CD4-positive, alpha-beta T cell (primary cell): ENCODE data around the gene GP1BA. TPM values are rescaled to one million over a fixed set of nuclear protein-coding genes. Genes with fewer than 3 reads are reported as not detected.

Experiments
- ATAC-seq: fragments of 200-7000 bp; cut with Tn5 transposase; one replicate; pipeline ENCODE4 v1.10.0; 2022; ENCODE audit warnings: mild to moderate bottlenecking; ENCODE audit not compliant: poor library complexity
- CTCF ChIA-PET: fragments of 350-600 bp; sonication (Branson Sonifier 250); formaldehyde crosslinking; loops from one replicate; lab custom pipeline; 2021; ENCODE audit warnings: antibody characterized with exemption, inconsistent platforms; lab: Charles Lee
- POLR2A ChIA-PET: fragments of 350-600 bp; sonication (Branson Sonifier 250); formaldehyde crosslinking; loops from one replicate; lab custom pipeline; 2021; ENCODE audit warnings: antibody characterized with exemption, inconsistent platforms; lab: Charles Lee
- DNase-seq, 14 experiments: peaks; one replicate each; pipeline ENCODE4 v3.0.0-alpha.2; 2013 to 2020; ENCODE audit warnings: mixed read lengths in 2 of 14
- H3K27ac ChIP-seq, 2 donors: one replicate each; pipeline versions ENCODE4 v1.5.1 to v1.7.0; 2013; ENCODE audit warnings: low read length in 2 of 2, low read depth in 1 of 2, mild to moderate bottlenecking in 1 of 2
- H3K27me3 ChIP-seq, 2 experiments: 1 replicate in 1 of 2; 2 replicates in 1 of 2; pipeline versions ENCODE4 v1.6.1 to v1.7.0; 2013; ENCODE audit warnings: low read length in 2 of 2, control low read depth in 1 of 2, mild to moderate bottlenecking in 1 of 2, moderate library complexity in 1 of 2; ENCODE audit not compliant: insufficient read depth in 2 of 2, control insufficient read depth in 1 of 2
- H3K36me3 ChIP-seq: one replicate; pipeline ENCODE4 v1.6.1; 2013; ENCODE audit warnings: low read length, control low read depth; ENCODE audit not compliant: insufficient read depth
- H3K4me1 ChIP-seq: one replicate; pipeline ENCODE4 v1.6.1; 2013; ENCODE audit warnings: low read length, control low read depth; ENCODE audit not compliant: insufficient read depth
- H3K4me3 ChIP-seq: one replicate; pipeline ENCODE4 v1.5.1; 2013; ENCODE audit warnings: mild to moderate bottlenecking, low read length, moderate library complexity
- H3K9me3 ChIP-seq, 2 experiments: 1 replicate in 1 of 2; 2 replicates in 1 of 2; pipeline versions ENCODE4 v1.6.1 to v1.7.0; 2013; ENCODE audit warnings: low read length in 2 of 2, mild to moderate bottlenecking in 2 of 2, control low read depth in 1 of 2, moderate library complexity in 1 of 2; ENCODE audit not compliant: control insufficient read depth in 1 of 2, insufficient read depth in 1 of 2
- H3K27ac Mint-ChIP-seq: one replicate; pipeline ENCODE4 v1.8.0; 2020; ENCODE audit warnings: mixed read lengths
- H3K27me3 Mint-ChIP-seq: one replicate; pipeline ENCODE4 v1.8.0; 2021; ENCODE audit warnings: mixed read lengths
- H3K36me3 Mint-ChIP-seq: one replicate; pipeline ENCODE4 v1.8.0; 2021; ENCODE audit warnings: low read depth, mixed read lengths
- H3K4me1 Mint-ChIP-seq: one replicate; pipeline ENCODE4 v1.8.0; 2021; ENCODE audit warnings: low read depth, mixed read lengths
- H3K4me3 Mint-ChIP-seq: one replicate; pipeline ENCODE4 v1.8.0; 2020; ENCODE audit warnings: mild to moderate bottlenecking, mixed read lengths
- H3K9me3 Mint-ChIP-seq: one replicate; pipeline ENCODE4 v1.8.0; 2020; ENCODE audit warnings: mixed read lengths
- intact Hi-C, 2 experiments: fragments of 100-400 bp; cut with DNase I in 1 of 2; cut with micrococcal nuclease in 1 of 2; formaldehyde crosslinking; loops; one replicate each; pipeline versions ENCODE4 v1.15.1 to v1.9.0; 2023 to 2025; cut with DNase I, micrococcal nuclease
- total RNA-seq, 174 experiments: library from RNA in 2 of 174; stranded (reverse) in 2 of 174; gene quantifications; one replicate each; pipeline ENCODE4 v1.2.3 and lab custom pipeline; 2021 to 2026
- TF ChIP-seq, protein P1 (sequence below): fragments of 200-600 bp; IDR thresholded peaks from one replicate; pipeline ENCODE4 v1.8.0; 2022; ENCODE audit warnings: antibody characterized with exemption, mild to moderate bottlenecking

The GP1BA gene
- total RNA-seq, 2 experiments from 2014 or later: not detected

DNA sequence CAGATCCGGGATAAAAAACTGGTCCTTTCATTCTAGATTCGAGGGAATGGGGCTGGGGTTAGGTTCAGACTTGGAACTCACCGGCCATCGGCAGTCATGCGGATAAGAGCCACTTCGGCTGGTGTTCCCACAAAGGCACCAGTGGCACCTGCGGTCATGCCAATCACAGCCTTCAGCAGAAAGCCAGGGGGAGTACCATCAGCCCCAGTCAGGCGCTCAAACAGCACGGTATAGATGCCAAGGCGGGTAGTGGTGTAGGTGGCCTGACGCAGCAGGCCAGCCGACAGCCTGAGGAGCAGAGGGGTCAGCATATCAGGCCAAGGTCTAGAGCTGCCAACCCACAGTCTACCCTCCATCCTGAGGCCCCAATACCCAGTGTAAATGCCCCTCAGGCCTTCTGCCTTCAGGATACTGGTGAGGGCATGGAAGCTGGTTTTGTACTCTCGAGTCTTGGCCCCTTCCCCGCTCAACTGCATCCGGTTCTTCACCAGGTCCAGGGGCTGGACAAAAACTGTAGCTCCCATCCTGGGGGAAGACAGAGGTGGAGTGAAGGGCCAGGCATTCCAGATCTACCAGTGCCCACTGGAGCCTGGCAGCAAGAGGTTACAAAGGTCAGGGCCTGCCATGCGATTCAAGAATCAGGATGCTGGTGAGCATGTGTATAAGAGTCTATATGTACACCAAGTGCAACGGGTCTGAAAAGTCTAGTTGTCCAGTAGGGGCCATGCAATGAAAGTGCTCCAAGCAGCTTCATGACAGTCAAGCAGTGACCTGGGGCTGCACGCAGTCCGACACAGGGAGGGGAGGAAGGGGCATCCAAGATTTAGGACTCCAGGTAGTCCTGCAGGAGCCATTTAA is 6.8 kb downstream of the GP1BA start:
- H3K9me3 ChIP-seq: no peaks in the 10 kb centered on the region
- peak overlapping the region; percentile 90 for H3K27ac Mint-ChIP-seq
- ATAC-seq (no peak), DNase-seq (no peak)
- TF ChIP-seq, protein P1, sequence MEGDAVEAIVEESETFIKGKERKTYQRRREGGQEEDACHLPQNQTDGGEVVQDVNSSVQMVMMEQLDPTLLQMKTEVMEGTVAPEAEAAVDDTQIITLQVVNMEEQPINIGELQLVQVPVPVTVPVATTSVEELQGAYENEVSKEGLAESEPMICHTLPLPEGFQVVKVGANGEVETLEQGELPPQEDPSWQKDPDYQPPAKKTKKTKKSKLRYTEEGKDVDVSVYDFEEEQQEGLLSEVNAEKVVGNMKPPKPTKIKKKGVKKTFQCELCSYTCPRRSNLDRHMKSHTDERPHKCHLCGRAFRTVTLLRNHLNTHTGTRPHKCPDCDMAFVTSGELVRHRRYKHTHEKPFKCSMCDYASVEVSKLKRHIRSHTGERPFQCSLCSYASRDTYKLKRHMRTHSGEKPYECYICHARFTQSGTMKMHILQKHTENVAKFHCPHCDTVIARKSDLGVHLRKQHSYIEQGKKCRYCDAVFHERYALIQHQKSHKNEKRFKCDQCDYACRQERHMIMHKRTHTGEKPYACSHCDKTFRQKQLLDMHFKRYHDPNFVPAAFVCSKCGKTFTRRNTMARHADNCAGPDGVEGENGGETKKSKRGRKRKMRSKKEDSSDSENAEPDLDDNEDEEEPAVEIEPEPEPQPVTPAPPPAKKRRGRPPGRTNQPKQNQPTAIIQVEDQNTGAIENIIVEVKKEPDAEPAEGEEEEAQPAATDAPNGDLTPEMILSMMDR: no peak
- POLR2A ChIA-PET: interaction anchor here (0.9 to 6.2 kb wide), 20 partner anchors 10 to 795 kb away, joined by 3 to 195 read pairs (median 8); partner anchors contain the start of genes C17orf107, CAMTA2, CHRNE and CYB5D2
- no peaks in the 10 kb centered on the region for H3K27me3 ChIP-seq
- peak overlapping the region; percentile 99 for H3K4me3 Mint-ChIP-seq
- H3K9me3 Mint-ChIP-seq: no peaks in the 10 kb centered on the region
- CTCF ChIA-PET: interaction anchor here (0.5 to 2.0 kb wide), 7 partner anchors 28 to 500 kb away, joined by 3 to 14 read pairs (median 4); partner anchors contain the start of genes C1QBP, CAMTA2, CHRNE and SPAG7
- H3K36me3 Mint-ChIP-seq: peaks cover 55% of the 10 kb centered on the region
- H3K4me1 ChIP-seq: peaks cover 64% of the 10 kb centered on the region
- H3K4me1 Mint-ChIP-seq: peaks cover 58% of the 10 kb centered on the region
- H3K27ac ChIP-seq: peak overlapping the region; percentile 77 to 83
- peak overlapping the region; percentile 100 for H3K4me3 ChIP-seq
- peaks cover 44% of the 10 kb centered on the region for H3K36me3 ChIP-seq
- no peaks in the 10 kb centered on the region for H3K27me3 Mint-ChIP-seq
- intact Hi-C loops: loop anchor here in 1 of 2 experiments (2.0 kb wide), 2 partner anchors 30 to 60 kb away; no protein-coding TSS in a partner anchor

DNA sequence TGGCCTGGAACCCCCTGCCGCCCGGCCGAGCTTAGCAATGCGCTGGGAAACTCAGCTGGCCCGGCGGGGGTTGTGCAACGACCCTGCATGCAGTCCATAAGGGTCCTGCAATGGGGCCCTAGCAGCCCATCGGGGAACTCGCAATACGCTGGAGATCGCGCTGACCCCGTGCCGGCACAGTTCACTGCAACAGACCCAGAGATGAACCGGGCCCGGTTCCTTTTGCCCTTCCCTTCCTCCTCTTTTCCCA is 7.4 kb downstream of the GP1BA start:
- H3K36me3 Mint-ChIP-seq: peaks cover 56% of the 10 kb centered on the region
- H3K4me1 ChIP-seq: peaks cover 64% of the 10 kb centered on the region

More for the DNA sequence above, 7.4 kb downstream of the GP1BA start:
- Histone ChIP-seq H3K4me3 (peak overlapping the region; percentile 100), H3K36me3 (peaks cover 47% of the 10 kb centered on the region), H3K27me3 (no peaks in the 10 kb centered on the region), H3K9me3 (no peaks in the 10 kb centered on the region), H3K27ac (peak overlapping the region; percentile 77 to 83)
- H3K27me3 Mint-ChIP-seq: no peaks in the 10 kb centered on the region
- ATAC-seq: no peak
- no peaks in the 10 kb centered on the region for H3K9me3 Mint-ChIP-seq
- DNase-seq: peak in 2 of 14 experiments; percentile 9 to 10
- H3K4me3 Mint-ChIP-seq: peak overlapping the region; percentile 99
- peaks cover 58% of the 10 kb centered on the region for H3K4me1 Mint-ChIP-seq
- CTCF ChIA-PET: interaction anchor here (1.1 to 2.0 kb wide), 7 partner anchors 28 to 500 kb away, joined by 3 to 14 read pairs (median 4); partner anchors contain the start of genes C17orf107, C1QBP, CAMTA2 and CHRNE
- TF ChIP-seq, protein P1: no peak
- peak overlapping the region; percentile 90 for H3K27ac Mint-ChIP-seq
- POLR2A ChIA-PET: interaction anchor here (0.7 to 6.2 kb wide), 30 partner anchors 10 to 796 kb away, joined by 3 to 195 read pairs (median 6); partner anchors contain the start of genes ARRB2, C17orf107, CAMTA2 and CHRNE
- intact Hi-C loops: loop anchor here in 1 of 2 experiments (2.0 kb wide), 2 partner anchors 31 to 59 kb away; no protein-coding TSS in a partner anchor
